ENCODE data around the gene TMEM120A. TPM values are rescaled to one million over a fixed set of nuclear protein-coding genes. Genes with fewer than 3 reads are reported as not detected.

The TMEM120A gene
- total RNA-seq, 2 experiments from 2014 or later = 17.3 to 19.9 TPM

GRCh38 chr7:75969704-75970498, 24.5 kb downstream of the TMEM120A start:
- Mint-ChIP-seq H3K4me1 (no peaks in the 10 kb centered on the region), H3K4me3 (no peak overlapping the region), H3K27me3 (no peaks in the 10 kb centered on the region), H3K27ac (no peak overlapping the region), H3K36me3 (ENCODE audit: low read depth) (peaks cover 6% of the 10 kb centered on the region), H3K9me3 (no peaks in the 10 kb centered on the region)
- no peak for DNase-seq
- ChIA-PET POLR2A (no interaction called here), CTCF (interaction anchor here (1.0 kb wide), 2 partner anchors 12 to 15 kb away, joined by 3 to 4 read pairs; no protein-coding TSS in a partner anchor)

- Mint-ChIP-seq H3K9me3 (no peaks in the 10 kb centered on the region), H3K36me3 (ENCODE audit: low read depth) (peaks cover 6% of the 10 kb centered on the region), H3K27ac (no peak overlapping the region), H3K4me1 (no peaks in the 10 kb centered on the region), H3K4me3 (no peak overlapping the region), H3K27me3 (no peaks in the 10 kb centered on the region)
- ChIA-PET CTCF (no interaction called here), POLR2A (no interaction called here)
- no peak for DNase-seq
Measured at GRCh38 chr7:75969182-75969581, 25.2 kb downstream of the TMEM120A start.

GRCh38 chr7:75968561-75969001, 25.8 kb downstream of the TMEM120A start:
- Mint-ChIP-seq H3K36me3 (ENCODE audit: low read depth) (no peaks in the 10 kb centered on the region), H3K27ac (no peak overlapping the region), H3K27me3 (no peaks in the 10 kb centered on the region), H3K9me3 (no peaks in the 10 kb centered on the region), H3K4me3 (no peak overlapping the region), H3K4me1 (no peaks in the 10 kb centered on the region)
- ChIA-PET POLR2A (no interaction called here), CTCF (no interaction called here)
- DNase-seq = no peak

GRCh38 chr7:75968012-75968411, 26.4 kb downstream of the TMEM120A start:
- no peaks in the 10 kb centered on the region for H3K27me3 Mint-ChIP-seq
- H3K36me3 Mint-ChIP-seq (ENCODE audit: low read depth) = no peaks in the 10 kb centered on the region
- no peaks in the 10 kb centered on the region for H3K9me3 Mint-ChIP-seq
- no peak for DNase-seq
- no peak overlapping the region for H3K27ac Mint-ChIP-seq
- no peak overlapping the region for H3K4me3 Mint-ChIP-seq
- H3K4me1 Mint-ChIP-seq = no peaks in the 10 kb centered on the region
- ChIA-PET POLR2A (no interaction called here), CTCF (interaction anchor here (1.3 kb wide), 1 partner anchor 9 kb away, joined by 3 read pairs; no protein-coding TSS in a partner anchor)

GRCh38 chr7:75967487-75967997, 26.9 kb downstream of the TMEM120A start:
- Mint-ChIP-seq H3K27ac (no peak overlapping the region), H3K4me3 (no peak overlapping the region), H3K9me3 (no peaks in the 10 kb centered on the region), H3K27me3 (no peaks in the 10 kb centered on the region), H3K4me1 (no peaks in the 10 kb centered on the region), H3K36me3 (ENCODE audit: low read depth) (no peaks in the 10 kb centered on the region)
- ChIA-PET CTCF (interaction anchor here (0.6 to 1.6 kb wide), 3 partner anchors 10 to 98 kb away, joined by 3 read pairs; no protein-coding TSS in a partner anchor), POLR2A (no interaction called here)
- DNase-seq = no peak

- H3K27ac Mint-ChIP-seq = no peak overlapping the region
- H3K36me3 Mint-ChIP-seq (ENCODE audit: low read depth) = no peaks in the 10 kb centered on the region
- H3K27me3 Mint-ChIP-seq = no peaks in the 10 kb centered on the region
- no peaks in the 10 kb centered on the region for H3K9me3 Mint-ChIP-seq
- ChIA-PET POLR2A (no interaction called here), CTCF (interaction anchor here (0.6 to 1.6 kb wide), 3 partner anchors 10 to 99 kb away, joined by 3 read pairs; no protein-coding TSS in a partner anchor)
- H3K4me1 Mint-ChIP-seq = no peaks in the 10 kb centered on the region
- DNase-seq = no peak
- H3K4me3 Mint-ChIP-seq = no peak overlapping the region
Measured at GRCh38 chr7:75967055-75967454, 27.3 kb downstream of the TMEM120A start.

GRCh38 chr7:75966190-75966961, 28.0 kb downstream of the TMEM120A start:
- Mint-ChIP-seq H3K27me3 (no peaks in the 10 kb centered on the region), H3K27ac (no peak overlapping the region), H3K4me1 (no peaks in the 10 kb centered on the region), H3K9me3 (no peaks in the 10 kb centered on the region), H3K36me3 (ENCODE audit: low read depth) (no peaks in the 10 kb centered on the region), H3K4me3 (no peak overlapping the region)
- no peak for DNase-seq
- CTCF ChIA-PET = interaction anchor here (1.6 kb wide), 1 partner anchor 47 kb away, joined by 3 read pairs; no protein-coding TSS in a partner anchor
- POLR2A ChIA-PET = no interaction called here

GRCh38 chr7:75965617-75966016, 28.8 kb downstream of the TMEM120A start:
- H3K4me3 Mint-ChIP-seq = no peak overlapping the region
- no peak for DNase-seq
- H3K27me3 Mint-ChIP-seq = no peaks in the 10 kb centered on the region
- ChIA-PET POLR2A (no interaction called here), CTCF (interaction anchor here (1.6 kb wide), 1 partner anchor 46 kb away, joined by 3 read pairs; no protein-coding TSS in a partner anchor)
- H3K4me1 Mint-ChIP-seq = no peaks in the 10 kb centered on the region
- H3K9me3 Mint-ChIP-seq = no peaks in the 10 kb centered on the region
- H3K36me3 Mint-ChIP-seq (ENCODE audit: low read depth) = no peaks in the 10 kb centered on the region
- H3K27ac Mint-ChIP-seq = no peak overlapping the region

GRCh38 chr7:75963381-75963995, 30.9 kb downstream of the TMEM120A start:
- DNase-seq = no peak
- Mint-ChIP-seq H3K9me3 (no peaks in the 10 kb centered on the region), H3K4me3 (no peak overlapping the region), H3K27me3 (no peaks in the 10 kb centered on the region), H3K27ac (no peak overlapping the region), H3K36me3 (ENCODE audit: low read depth) (no peaks in the 10 kb centered on the region), H3K4me1 (no peaks in the 10 kb centered on the region)
- CTCF ChIA-PET = no interaction called here
- POLR2A ChIA-PET = no interaction called here

GRCh38 chr7:75962607-75963380, 31.6 kb downstream of the TMEM120A start:
- no peak overlapping the region for H3K27ac Mint-ChIP-seq

GRCh38 chr7:75961218-75961617, 33.2 kb downstream of the TMEM120A start:
- H3K4me1 Mint-ChIP-seq = no peaks in the 10 kb centered on the region
- no peak overlapping the region for H3K4me3 Mint-ChIP-seq
- H3K27me3 Mint-ChIP-seq = no peaks in the 10 kb centered on the region
- H3K27ac Mint-ChIP-seq = no peak overlapping the region
- H3K9me3 Mint-ChIP-seq = no peaks in the 10 kb centered on the region
- ChIA-PET CTCF (interaction anchor here (0.7 kb wide), 1 partner anchor 1464 kb away, joined by 3 read pairs; no protein-coding TSS in a partner anchor), POLR2A (no interaction called here)
- DNase-seq = no peak
- peaks cover 2% of the 10 kb centered on the region for H3K36me3 Mint-ChIP-seq (ENCODE audit: low read depth)

More at GRCh38 chr7:75962607-75963380, 31.6 kb downstream of the TMEM120A start:
- POLR2A ChIA-PET = no interaction called here
- Mint-ChIP-seq H3K27me3 (no peaks in the 10 kb centered on the region), H3K4me1 (no peaks in the 10 kb centered on the region), H3K4me3 (no peak overlapping the region), H3K9me3 (no peaks in the 10 kb centered on the region), H3K36me3 (ENCODE audit: low read depth) (peaks cover under 1% of the 10 kb centered on the region)
- no peak for DNase-seq
- CTCF ChIA-PET = no interaction called here

GRCh38 chr7:75960372-75960771, 34.0 kb downstream of the TMEM120A start:
- Mint-ChIP-seq H3K4me3 (no peak overlapping the region), H3K27ac (no peak overlapping the region), H3K27me3 (no peaks in the 10 kb centered on the region), H3K4me1 (no peaks in the 10 kb centered on the region), H3K36me3 (ENCODE audit: low read depth) (peaks cover 7% of the 10 kb centered on the region), H3K9me3 (no peaks in the 10 kb centered on the region)
- no peak for DNase-seq
- ChIA-PET CTCF (no interaction called here), POLR2A (no interaction called here)
